Coronary artery (tissue), 2 donors: ENCODE data around the gene PLA2G1B.

Source experiments
- DNase-seq: peaks from one replicate; pipeline ENCODE4 v3.0.0-alpha.2; 2017; ENCODE audit warnings: low spot score
- H3K27ac ChIP-seq, 2 donors: fragments of 200-600 bp; sonication (generic); one replicate each; pipeline ENCODE4 v1.5.1; 2016 to 2019
- H3K4me3 ChIP-seq: fragments of 200-600 bp; sonication (generic); 2 replicates; pipeline ENCODE4 v1.5.1; 2016; ENCODE audit warnings: mild to moderate bottlenecking, moderate library complexity
- TF ChIP-seq, protein P1 (sequence below): fragments of 200-600 bp; sonication (generic); IDR thresholded peaks from one replicate; pipeline ENCODE4 v1.5.1; 2019; ENCODE audit warnings: antibody characterized with exemption

The PLA2G1B gene

GRCh38 chr12:120316798-120317223, 10.8 kb downstream of the PLA2G1B start:
- peak overlapping the region; percentile 85 for H3K4me3 ChIP-seq
- H3K27ac ChIP-seq = peak overlapping the region; percentile 65 to 86
- no peak for DNase-seq
- TF ChIP-seq, protein P1, sequence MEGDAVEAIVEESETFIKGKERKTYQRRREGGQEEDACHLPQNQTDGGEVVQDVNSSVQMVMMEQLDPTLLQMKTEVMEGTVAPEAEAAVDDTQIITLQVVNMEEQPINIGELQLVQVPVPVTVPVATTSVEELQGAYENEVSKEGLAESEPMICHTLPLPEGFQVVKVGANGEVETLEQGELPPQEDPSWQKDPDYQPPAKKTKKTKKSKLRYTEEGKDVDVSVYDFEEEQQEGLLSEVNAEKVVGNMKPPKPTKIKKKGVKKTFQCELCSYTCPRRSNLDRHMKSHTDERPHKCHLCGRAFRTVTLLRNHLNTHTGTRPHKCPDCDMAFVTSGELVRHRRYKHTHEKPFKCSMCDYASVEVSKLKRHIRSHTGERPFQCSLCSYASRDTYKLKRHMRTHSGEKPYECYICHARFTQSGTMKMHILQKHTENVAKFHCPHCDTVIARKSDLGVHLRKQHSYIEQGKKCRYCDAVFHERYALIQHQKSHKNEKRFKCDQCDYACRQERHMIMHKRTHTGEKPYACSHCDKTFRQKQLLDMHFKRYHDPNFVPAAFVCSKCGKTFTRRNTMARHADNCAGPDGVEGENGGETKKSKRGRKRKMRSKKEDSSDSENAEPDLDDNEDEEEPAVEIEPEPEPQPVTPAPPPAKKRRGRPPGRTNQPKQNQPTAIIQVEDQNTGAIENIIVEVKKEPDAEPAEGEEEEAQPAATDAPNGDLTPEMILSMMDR = no peak

DNA sequence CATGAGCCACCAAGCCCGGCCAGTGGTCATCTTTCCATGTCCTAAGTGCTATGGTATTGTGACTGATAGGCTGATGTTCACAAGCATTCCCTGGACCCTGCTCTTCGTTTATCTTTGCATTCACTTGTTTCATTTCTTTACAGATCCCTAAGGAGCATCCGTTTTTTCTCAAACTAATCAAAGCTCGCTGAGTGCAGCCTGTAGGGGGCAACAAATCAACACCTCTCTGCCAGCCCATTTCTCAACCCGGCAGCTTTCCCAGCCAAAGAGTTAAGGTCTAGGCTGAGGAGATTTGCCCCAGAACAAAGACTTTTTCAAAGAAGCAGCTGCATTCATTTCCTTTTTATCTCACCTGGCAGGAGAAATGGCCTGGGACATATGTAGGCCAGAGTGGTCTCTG, 13.4 kb downstream of the PLA2G1B start:
- TF ChIP-seq, protein P1 = no peak
- H3K27ac ChIP-seq = no peak overlapping the region
- no peak overlapping the region for H3K4me3 ChIP-seq
- DNase-seq = no peak

GRCh38 chr12:120301962-120302815, 25.4 kb downstream of the PLA2G1B start, which contains the start of gene SIRT4:
Gene SIRT4, plus strand, starts transcription at chr12:120302321. Its CDS starts 1,241 bp downstream, at chr12:120303562.
- Histone ChIP-seq H3K4me3 (peak within 1 kb of the TSS; percentile 76), H3K27ac (peak within 1 kb of the TSS; percentile 8 to 72)
- DNase-seq = peak; percentile 87
- TF ChIP-seq, protein P1 = peak; percentile 76

GRCh38 chr12:120292661-120293531, 34.7 kb downstream of the PLA2G1B start, which contains the start of gene RNU4-1:
Gene RNU4-1, minus strand, starts transcription at chr12:120293237.
- peak; percentile 79 for DNase-seq
- TF ChIP-seq, protein P1 = no peak
- Histone ChIP-seq H3K27ac (peak within 1 kb of the TSS; percentile 91 to 97), H3K4me3 (peak within 1 kb of the TSS; percentile 73)

GRCh38 chr12:120292411-120292660, 35.2 kb downstream of the PLA2G1B start:
- Histone ChIP-seq H3K27ac (peak overlapping the region; percentile 91 to 97), H3K4me3 (peak overlapping the region; percentile 73)
- TF ChIP-seq, protein P1 = no peak
- no peak for DNase-seq

- Histone ChIP-seq H3K27ac (peak overlapping the region; percentile 91 to 97), H3K4me3 (peak overlapping the region; percentile 73)
- no peak for DNase-seq
- TF ChIP-seq, protein P1 = no peak
Observed at GRCh38 chr12:120290609-120291305, 36.8 kb downstream of the PLA2G1B start.
